AG04449 (cell line): ENCODE measurements around the gene RPL14.

Experiments
- CTCF ChIA-PET: fragments of 350-600 bp; formaldehyde crosslinking; extraction: SDS; loops from one replicate; lab custom pipeline; 2021; ENCODE audit warnings: antibody characterized with exemption; lab: Yijun Ruan, JAX
- POLR2A ChIA-PET: fragments of 400-600, 350-600 bp; formaldehyde crosslinking; extraction: SDS; loops from one replicate; lab custom pipeline; 2020; ENCODE audit warnings: antibody characterized with exemption, inconsistent platforms; lab: Yijun Ruan, JAX
- DNase-seq: peaks from one replicate; pipeline ENCODE4 v3.0.0-alpha.2; 2010; ENCODE audit warnings: low read depth, low spot score
- H3K4me3 ChIP-seq: 2 replicates; pipeline ENCODE4 v1.5.1; 2011; ENCODE audit warnings: low read depth, mild to moderate bottlenecking, control low read depth, low read length
- CTCF ChIP-seq: IDR thresholded peaks from one replicate; pipeline ENCODE4 v1.5.1; 2011; ENCODE audit warnings: mild to moderate bottlenecking, moderate library complexity, low read length, control low read depth, inconsistent platforms; ENCODE audit not compliant: insufficient read depth; ENCODE audit errors: missing control alignments

The RPL14 gene

GRCh38 chr3:40505599-40506462 lies 48.7 kb downstream of the RPL14 start, which contains the start of gene ZNF620:
Gene ZNF620, plus strand, starts transcription at chr3:40506039. Its CDS starts 314 bp downstream, at chr3:40506353.
- CTCF ChIA-PET = interaction anchor here (1.2 to 1.3 kb wide), 3 partner anchors 9 to 13 kb away, joined by 3 to 5 read pairs (median 5); no protein-coding TSS in a partner anchor
- DNase-seq = no peak
- POLR2A ChIA-PET = interaction anchor here (0.5 to 0.6 kb wide), 2 partner anchors 314 to 1144 kb away, joined by 3 to 4 read pairs; no protein-coding TSS in a partner anchor

GRCh38 chr3:40511031-40511718 lies 54.0 kb downstream of the RPL14 start:
- ChIA-PET POLR2A (no interaction called here), CTCF (no interaction called here)
- TF ChIP-seq CTCF = no peak
- no peak for DNase-seq
- no peak overlapping the region for H3K4me3 ChIP-seq

More at GRCh38 chr3:40505599-40506462, 48.7 kb downstream of the RPL14 start, which contains the start of gene ZNF620:
- H3K4me3 ChIP-seq = peak within 1 kb of the TSS; percentile 67
- TF ChIP-seq CTCF = peak; percentile 47

- H3K4me3 ChIP-seq = no peak overlapping the region
- ChIA-PET POLR2A (interaction anchor here (0.6 to 1.2 kb wide), 2 partner anchors 8 to 59 kb away, joined by 4 to 5 read pairs; partner anchors contain the start of genes RPL14 and ZNF621), CTCF (interaction anchor here (1.0 kb wide), 1 partner anchor 188 kb away, joined by 3 read pairs; no protein-coding TSS in a partner anchor)
- no peak for TF ChIP-seq CTCF
- DNase-seq = peak; percentile 77
Measured at GRCh38 chr3:40516201-40516600, 59.1 kb downstream of the RPL14 start.

GRCh38 chr3:40518067-40518466 lies 60.9 kb downstream of the RPL14 start:
- ChIA-PET CTCF (no interaction called here), POLR2A (no interaction called here)
- DNase-seq = no peak
- no peak overlapping the region for H3K4me3 ChIP-seq
- no peak for TF ChIP-seq CTCF
